Astrocyte (in vitro differentiated cells and primary cell): Measurements from ENCODE around the gene CSNK2A1.

Experiments used
- CTCF ChIP-seq: IDR thresholded peaks from 2 replicates; pipeline ENCODE4 v1.5.1; 2011; ENCODE audit warnings: low read depth, mild to moderate bottlenecking, inconsistent platforms, low read length, moderate library complexity; ENCODE audit not compliant: insufficient read depth
- EZH2 ChIP-seq: IDR thresholded peaks from 2 replicates; pipeline ENCODE4 v1.6.1; 2012; ENCODE audit warnings: mild to moderate bottlenecking, low read length, inconsistent platforms; ENCODE audit not compliant: insufficient read depth

GRCh38 chr20:475463-476357 is 67.9 kb downstream of the CSNK2A1 start:
- no peak for TF ChIP-seq CTCF
- TF ChIP-seq EZH2: no peak
